GM10248 (cell line): ENCODE data around the gene CSK.
A peak's percentile ranks its signal among the peaks of the same experiment; 100 is the strongest.

Source experiments
- CTCF ChIA-PET: fragments of 300-600 bp; sonication (Branson Sonifier 250); formaldehyde crosslinking; extraction: SDS; loops from one replicate; lab custom pipeline; 2021; ENCODE audit warnings: antibody characterized with exemption; lab: Yijun Ruan, JAX
- POLR2A ChIA-PET: fragments of 350-650 bp; sonication (Branson Sonifier 250); formaldehyde crosslinking; extraction: SDS; loops from one replicate; lab custom pipeline; 2020; ENCODE audit warnings: antibody characterized with exemption; lab: Yijun Ruan, JAX
- DNase-seq: peaks from one replicate; pipeline ENCODE4 v3.0.0; 2012; ENCODE audit errors: extremely low spot score
- CTCF ChIP-seq: IDR thresholded peaks from 2 replicates; pipeline ENCODE4 v1.5.1; 2012; ENCODE audit warnings: mild to moderate bottlenecking, low read depth; ENCODE audit errors: extremely low read depth, missing control alignments, control extremely low read depth

The CSK gene

GRCh38 chr15:74821091-74821789 lies 39.4 kb downstream of the CSK start:
- POLR2A ChIA-PET = no interaction called here
- DNase-seq = peak; percentile 63
- TF ChIP-seq CTCF = no peak
- CTCF ChIA-PET = interaction anchor here (0.9 to 2.2 kb wide), 15 partner anchors 9 to 188 kb away, joined by 3 to 12 read pairs (median 3); partner anchors contain the start of gene LMAN1L

DNA sequence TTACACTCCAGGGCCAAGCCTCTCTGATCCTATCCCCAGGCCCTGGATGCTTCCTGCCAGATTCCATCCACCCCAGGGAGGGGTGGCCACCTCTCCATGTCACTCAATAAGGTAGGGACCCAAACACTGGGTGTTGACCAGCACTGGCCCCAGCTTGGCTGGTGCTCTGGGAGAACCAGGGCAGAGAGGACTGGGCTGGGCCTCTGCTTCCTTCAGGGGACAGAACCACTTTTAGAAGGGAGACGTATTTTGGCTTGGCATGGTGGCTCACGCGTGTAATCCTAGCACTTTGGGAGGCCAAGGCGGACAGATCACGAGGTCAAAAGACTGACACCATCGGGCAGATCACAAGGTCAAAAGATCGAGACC lies 39.9 kb downstream of the CSK start:
- CTCF ChIA-PET = interaction anchor here (0.9 to 2.2 kb wide), 12 partner anchors 9 to 188 kb away, joined by 3 to 12 read pairs (median 3); partner anchors contain the start of gene LMAN1L

GRCh38 chr15:74822233-74822632 lies 40.4 kb downstream of the CSK start:
- no peak for TF ChIP-seq CTCF
- DNase-seq = no peak
- POLR2A ChIA-PET = no interaction called here
- CTCF ChIA-PET = interaction anchor here (1.1 kb wide), 1 partner anchor 16 kb away, joined by 3 read pairs; no protein-coding TSS in a partner anchor

More for the DNA sequence above, 39.9 kb downstream of the CSK start:
- no peak for DNase-seq
- POLR2A ChIA-PET = no interaction called here
- no peak for TF ChIP-seq CTCF

GRCh38 chr15:74823324-74823723 lies 41.4 kb downstream of the CSK start:
- CTCF ChIA-PET = interaction anchor here (1.1 to 2.1 kb wide), 4 partner anchors 10 to 55 kb away, joined by 3 to 8 read pairs (median 4); no protein-coding TSS in a partner anchor
- POLR2A ChIA-PET = no interaction called here
- no peak for DNase-seq
- TF ChIP-seq CTCF = no peak

- POLR2A ChIA-PET = no interaction called here
- no peak for DNase-seq
- TF ChIP-seq CTCF = no peak
- CTCF ChIA-PET = interaction anchor here (0.7 to 2.6 kb wide), 7 partner anchors 8 to 55 kb away, joined by 3 to 17 read pairs (median 4); partner anchors contain the start of gene CSK
Observed at GRCh38 chr15:74824976-74825375, 43.1 kb downstream of the CSK start.

DNA sequence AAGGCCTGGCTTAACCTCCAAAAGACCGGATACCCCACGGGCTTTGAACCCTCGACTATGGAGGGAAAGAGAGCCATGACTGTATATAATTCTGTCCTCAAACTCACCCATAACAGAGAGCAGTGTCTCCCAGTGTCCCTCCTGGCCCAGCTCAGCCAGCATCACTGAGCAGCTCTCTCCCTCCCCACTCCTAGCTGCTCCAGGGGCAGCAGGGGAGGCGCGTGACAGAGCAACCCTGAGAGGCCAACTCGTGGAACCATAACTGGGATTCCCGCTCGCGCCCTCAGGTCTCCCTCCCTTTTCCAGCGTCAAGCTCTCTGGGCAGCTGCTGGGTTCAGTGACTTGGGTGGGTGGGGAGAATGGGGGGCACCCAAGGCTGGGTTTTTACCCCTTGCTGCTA lies 44.0 kb downstream of the CSK start:
- no peak for TF ChIP-seq CTCF
- no peak for DNase-seq
- POLR2A ChIA-PET = no interaction called here
- CTCF ChIA-PET = interaction anchor here (0.8 to 3.0 kb wide), 10 partner anchors 10 to 56 kb away, joined by 3 to 17 read pairs (median 4); partner anchors contain the start of gene CSK
